B cell (primary cell): ENCODE data around the gene TFRC. TPM values are rescaled to one million over a fixed set of nuclear protein-coding genes. Genes with fewer than 3 reads are reported as not detected.
A peak's percentile ranks its signal among the peaks of the same experiment; 100 is the strongest.

Source experiments
- ATAC-seq: fragments of 200-7000 bp; cut with Tn5 transposase; one replicate; pipeline ENCODE4 v1.10.0; 2021; ENCODE audit warnings: low read depth, mild to moderate bottlenecking, moderate number of reproducible peaks, moderate library complexity
- CTCF ChIA-PET: fragments of 350-600 bp; sonication (Branson Sonifier 250); formaldehyde crosslinking; loops from one replicate; lab custom pipeline; 2021; ENCODE audit warnings: antibody characterized with exemption, inconsistent platforms; lab: Charles Lee
- POLR2A ChIA-PET: fragments of 350-600 bp; sonication (Branson Sonifier 250); formaldehyde crosslinking; loops from one replicate; lab custom pipeline; 2021; ENCODE audit warnings: antibody characterized with exemption; lab: Charles Lee
- DNase-seq: peaks from one replicate; pipeline ENCODE4 v3.0.0; 2013
- H2AFZ ChIP-seq: 2 replicates; pipeline ENCODE4 v1.6.1; 2012; ENCODE audit warnings: mild to moderate bottlenecking, low read depth, low read length; ENCODE audit not compliant: insufficient read depth, poor library complexity, severe bottlenecking
- H3K27ac ChIP-seq, 2 donors: 1 replicate in 1 of 2; 2 replicates in 1 of 2; pipeline ENCODE4 v1.5.1; 2012 to 2013; ENCODE audit warnings: low read length in 2 of 2, mild to moderate bottlenecking in 2 of 2, moderate library complexity in 1 of 2
- H3K27me3 ChIP-seq, 4 experiments: fragments of 200-600 bp in 1 of 4; sonication (generic) in 1 of 4; replicated peaks in 1 of 4; 1 replicate in 2 of 4; 2 replicates in 2 of 4; pipeline versions ENCODE4 v1.6.1 to v1.7.0; 2013 to 2016; ENCODE audit warnings: low read length in 3 of 4, mild to moderate bottlenecking in 2 of 4, mixed read lengths in 1 of 4, moderate library complexity in 1 of 4; ENCODE audit not compliant: insufficient read depth in 4 of 4, control insufficient read depth in 3 of 4; ENCODE audit errors: control extremely low read depth in 1 of 4
- H3K36me3 ChIP-seq, 2 experiments: replicated peaks in 1 of 2; 1 replicate in 1 of 2; 2 replicates in 1 of 2; pipeline versions ENCODE4 v1.6.1 to v1.7.1; 2013; ENCODE audit warnings: low read length in 1 of 2; ENCODE audit not compliant: insufficient read depth in 2 of 2, control insufficient read depth in 1 of 2; ENCODE audit errors: control extremely low read depth in 1 of 2, extremely low read depth in 1 of 2
- H3K4me1 ChIP-seq, 2 donors: fragments of 200-600 bp in 1 of 2; sonication (generic) in 1 of 2; 1 replicate in 1 of 2; 2 replicates in 1 of 2; pipeline versions ENCODE4 v1.5.1 to v1.6.1; 2013 to 2017; ENCODE audit warnings: low read length in 2 of 2; ENCODE audit not compliant: control insufficient read depth in 2 of 2, insufficient read depth in 2 of 2
- H3K4me2 ChIP-seq: replicated peaks from 2 replicates; pipeline ENCODE3; 2012; ENCODE audit warnings: mild to moderate bottlenecking, low read depth, low read length; ENCODE audit not compliant: poor library complexity, severe bottlenecking
- H3K4me3 ChIP-seq, 5 experiments: fragments of 200-600 bp in 1 of 5; sonication (generic) in 1 of 5; 1 replicate in 3 of 5; 2 replicates in 2 of 5; pipeline versions ENCODE4 v1.5.1 to v1.7.0; 2011 to 2016; ENCODE audit warnings: low read length in 4 of 5, mild to moderate bottlenecking in 4 of 5, low read depth in 2 of 5, control low read depth in 1 of 5, moderate library complexity in 1 of 5; ENCODE audit not compliant: insufficient read depth in 1 of 5; ENCODE audit errors: control extremely low read depth in 1 of 5, extremely low read depth in 1 of 5
- H3K79me2 ChIP-seq: fragments of 200-600 bp; sonication (generic); one replicate; pipeline ENCODE4 v1.6.0; 2016; ENCODE audit warnings: low read length; ENCODE audit not compliant: control insufficient read depth, insufficient read depth
- H3K9ac ChIP-seq: fragments of 200-600 bp; sonication (generic); 2 replicates; pipeline ENCODE4 v1.6.1; 2017; ENCODE audit warnings: mild to moderate bottlenecking, low read length, moderate library complexity
- H3K9me3 ChIP-seq, 3 donors: one replicate each; pipeline versions ENCODE4 v1.6.1 to v1.7.1; 2013; ENCODE audit warnings: low read length in 2 of 3; ENCODE audit not compliant: control insufficient read depth in 2 of 3, insufficient read depth in 1 of 3; ENCODE audit errors: control extremely low read depth in 1 of 3
- H4K20me1 ChIP-seq: 2 replicates; pipeline ENCODE4 v1.6.0; 2012; ENCODE audit warnings: mild to moderate bottlenecking, low read length; ENCODE audit not compliant: insufficient read depth, control insufficient read depth, poor library complexity, severe bottlenecking
- H3K27ac Mint-ChIP-seq: one replicate; pipeline ENCODE4 v1.8.0; 2021; ENCODE audit warnings: mixed read lengths
- H3K27me3 Mint-ChIP-seq: one replicate; pipeline ENCODE4 v1.8.0; 2021; ENCODE audit warnings: mixed read lengths
- H3K4me1 Mint-ChIP-seq: one replicate; pipeline ENCODE4 v1.8.0; 2021; ENCODE audit warnings: mixed read lengths
- H3K4me3 Mint-ChIP-seq: one replicate; pipeline ENCODE4 v1.8.0; 2021; ENCODE audit warnings: mixed read lengths
- H3K9me3 Mint-ChIP-seq: one replicate; pipeline ENCODE4 v1.8.0; 2022; ENCODE audit warnings: mixed read lengths; ENCODE audit not compliant: insufficient read depth
- CTCF ChIP-seq: fragments of 200-600 bp; IDR thresholded peaks from one replicate; pipeline ENCODE4 v1.8.0; 2022; ENCODE audit warnings: antibody characterized with exemption, mild to moderate bottlenecking
- EZH2 ChIP-seq: IDR thresholded peaks from 2 replicates; pipeline ENCODE4 v1.6.1; 2012; ENCODE audit warnings: borderline replicate concordance, low read depth, mild to moderate bottlenecking, moderate library complexity, low read length; ENCODE audit not compliant: insufficient read depth, poor library complexity, severe bottlenecking
- WGBS: methylation state at CpG from one replicate; pipeline ENCODE4 v1.1.5; 2013; ENCODE audit warnings: missing lambda C conversion rate; ENCODE audit not compliant: insufficient coverage; 5-methylcytosine and 5-hydroxymethylcytosine counted together
- intact Hi-C: fragments of 100-400 bp; cut with micrococcal nuclease; formaldehyde crosslinking; loops from one replicate; pipeline ENCODE4 v1.10.0; 2022
- polyA plus RNA-seq: library from polyadenylated mRNA; depleted of rRNA; stranded (reverse); fragments of >200 nt; gene quantifications from 2 replicates; pipeline ENCODE4 v1.2.3, GENCODE V29; 2012
- total RNA-seq, 2 donors: library from RNA; stranded (reverse); fragments of 120-200 nt in 1 of 2; gene quantifications; 1 replicate in 1 of 2; 2 replicates in 1 of 2; pipeline versions ENCODE4 v1.2.3 to v1.2.4, GENCODE V29; 2013 to 2022

The TFRC gene
- total and polyA plus RNA-seq, 2 donors (not counting 1 experiment from before 2014, with no cell fraction given) = 41.7 to 104 TPM

GRCh38 chr3:196073255-196073753 is 8.6 kb downstream of the TFRC start:
- ChIA-PET POLR2A (interaction anchor here (0.6 to 1.5 kb wide), 5 partner anchors 17 to 243 kb away, joined by 3 to 6 read pairs (median 4); no protein-coding TSS in a partner anchor), CTCF (interaction anchor here (0.6 to 11.9 kb wide), 45 partner anchors 7 to 1403 kb away, joined by 3 to 467 read pairs (median 5); no protein-coding TSS in a partner anchor)
- peak; percentile 96 for ATAC-seq
- peaks cover 0 to 80% of the 10 kb centered on the region in 2 experiments for H3K36me3 ChIP-seq
- no peak overlapping the region for H3K9ac ChIP-seq
- no peak overlapping the region for H3K4me2 ChIP-seq
- Mint-ChIP-seq H3K27me3 (no peaks in the 10 kb centered on the region), H3K27ac (peak overlapping the region; percentile 67), H3K4me3 (no peak overlapping the region), H3K4me1 (peaks cover 23% of the 10 kb centered on the region), H3K9me3 (no peaks in the 10 kb centered on the region)
- H3K27me3 ChIP-seq = no peaks in the 10 kb centered on the region
- peak; percentile 87 for DNase-seq
- no peak overlapping the region for H3K4me3 ChIP-seq
- TF ChIP-seq EZH2 (no peak), CTCF (peak; percentile 89)
- H3K9me3 ChIP-seq = no peaks in the 10 kb centered on the region
- WGBS = 13% methylated on average over 3 of the region's 6 CpGs
- H3K4me1 ChIP-seq = peaks cover 0 to 10% of the 10 kb centered on the region in 2 donors
- H3K27ac ChIP-seq = peak overlapping the region in 1 of 2 donors; percentile 15
- no peak overlapping the region for H2AFZ ChIP-seq
- intact Hi-C loops = loop anchor here (1.0 kb wide), 2 partner anchors 8 to 123 kb away; no protein-coding TSS in a partner anchor
- H3K79me2 ChIP-seq = peaks cover 64% of the 10 kb centered on the region
- peaks cover 25% of the 10 kb centered on the region for H4K20me1 ChIP-seq

GRCh38 chr3:196072313-196072712 is 9.6 kb downstream of the TFRC start:
- peaks cover 54% of the 10 kb centered on the region for H3K79me2 ChIP-seq

More at GRCh38 chr3:196072313-196072712, 9.6 kb downstream of the TFRC start:
- Histone ChIP-seq H3K27me3 (no peaks in the 10 kb centered on the region), H3K27ac (no peak overlapping the region), H3K9me3 (no peaks in the 10 kb centered on the region), H3K4me3 (no peak overlapping the region), H4K20me1 (peaks cover 31% of the 10 kb centered on the region), H3K9ac (no peak overlapping the region), H2AFZ (no peak overlapping the region), H3K36me3 (peaks cover 1 to 90% of the 10 kb centered on the region in 2 experiments), H3K4me1 (peaks cover 0 to 10% of the 10 kb centered on the region in 2 donors), H3K4me2 (no peak overlapping the region)
- intact Hi-C loops = no loop called here
- ChIA-PET POLR2A (interaction anchor here (0.6 to 1.5 kb wide), 2 partner anchors 120 to 149 kb away, joined by 3 to 11 read pairs; no protein-coding TSS in a partner anchor), CTCF (interaction anchor here (0.7 to 11.9 kb wide), 29 partner anchors 8 to 1505 kb away, joined by 3 to 467 read pairs (median 7); no protein-coding TSS in a partner anchor)
- Mint-ChIP-seq H3K27me3 (no peaks in the 10 kb centered on the region), H3K4me1 (peaks cover 17% of the 10 kb centered on the region), H3K27ac (no peak overlapping the region), H3K4me3 (no peak overlapping the region), H3K9me3 (no peaks in the 10 kb centered on the region)
- TF ChIP-seq EZH2 (no peak), CTCF (no peak)
- no CpG with 5 or more reads among the region's 1 CpG for WGBS
- no peak for ATAC-seq
- no peak for DNase-seq
